Peyer's patch (tissue), 4 donors: ENCODE measurements around the gene MYLK4. TPM values are rescaled to one million over a fixed set of nuclear protein-coding genes. Genes with fewer than 3 reads are reported as not detected.

Source experiments
- DNase-seq, 3 donors: peaks; one replicate each; pipeline ENCODE4 v3.0.0-alpha.2; 2017 to 2019
- H3K27ac ChIP-seq, 4 donors: fragments of 200-600 bp; sonication (generic); one replicate each; pipeline ENCODE4 v1.5.1; 2016 to 2019
- H3K27me3 ChIP-seq, 2 donors: fragments of 200-600 bp; sonication (generic); one replicate each; pipeline ENCODE4 v1.5.1; 2019
- H3K36me3 ChIP-seq, 3 donors: fragments of 200-600 bp; sonication (generic); one replicate each; pipeline ENCODE4 v1.5.1; 2016 to 2019
- H3K4me1 ChIP-seq, 4 donors: fragments of 200-600 bp; sonication (generic); one replicate each; pipeline ENCODE4 v1.5.1; 2016 to 2019
- H3K4me3 ChIP-seq, 4 donors: fragments of 200-600 bp; sonication (generic); 1 replicate in 3 of 4; 2 replicates in 1 of 4; pipeline ENCODE4 v1.5.1; 2016 to 2019; ENCODE audit warnings: mild to moderate bottlenecking in 1 of 4
- H3K9me3 ChIP-seq, 4 donors: fragments of 200-600 bp; sonication (generic); one replicate each; pipeline ENCODE4 v1.5.1; 2016 to 2019; ENCODE audit warnings: mild to moderate bottlenecking in 1 of 4
- CTCF ChIP-seq, 6 experiments: fragments of 450-650 bp in 4 of 6; fragments of 200-600 bp in 2 of 6; sonication (generic) in 1 of 6; IDR thresholded peaks; one replicate each; pipeline ENCODE4 v1.5.1; 2017 to 2019; ENCODE audit warnings: antibody characterized with exemption in 6 of 6, mild to moderate bottlenecking in 3 of 6, moderate library complexity in 1 of 6
- POLR2A ChIP-seq, 2 donors: fragments of 450-650 bp; IDR thresholded peaks; one replicate each; pipeline ENCODE4 v1.5.1; 2017; ENCODE audit warnings: antibody characterized with exemption in 2 of 2, mild to moderate bottlenecking in 2 of 2, moderate library complexity in 2 of 2
- total RNA-seq, 4 donors: library from RNA; depleted of rRNA; stranded (reverse); fragments of >200 nt; gene quantifications; one replicate each; pipeline ENCODE4 v1.1.0, GENCODE V29; 2016

The MYLK4 gene
- total RNA-seq, 4 donors from 2014 or later, result 0.35 to 2.4 (median 0.81) TPM

GRCh38 chr6:2713473-2714110 is 37.1 kb downstream of the MYLK4 start:
- no peak overlapping the region for H3K4me3 ChIP-seq
- H3K27me3 ChIP-seq, result no peaks in the 10 kb centered on the region
- no peaks in the 10 kb centered on the region for H3K4me1 ChIP-seq
- no peak overlapping the region for H3K27ac ChIP-seq
- H3K36me3 ChIP-seq, result no peaks in the 10 kb centered on the region
- TF ChIP-seq CTCF (IDR thresholded peaks at IDR 0.05) (no peak), POLR2A (IDR thresholded peaks at IDR 0.05) (no peak)
- no peak for DNase-seq
- H3K9me3 ChIP-seq, result peaks cover 0 to 11% (median 0%) of the 10 kb centered on the region in 4 donors

GRCh38 chr6:2712102-2712501 is 38.6 kb downstream of the MYLK4 start:
- H3K4me1 ChIP-seq, result no peaks in the 10 kb centered on the region
- H3K4me3 ChIP-seq, result no peak overlapping the region
- DNase-seq, result no peak
- no peak overlapping the region for H3K27ac ChIP-seq
- peaks cover 0 to 11% (median 0%) of the 10 kb centered on the region in 4 donors for H3K9me3 ChIP-seq
- H3K27me3 ChIP-seq, result no peaks in the 10 kb centered on the region
- TF ChIP-seq CTCF (IDR thresholded peaks at IDR 0.05) (no peak), POLR2A (IDR thresholded peaks at IDR 0.05) (no peak)
- no peaks in the 10 kb centered on the region for H3K36me3 ChIP-seq

GRCh38 chr6:2710412-2710811 is 40.3 kb downstream of the MYLK4 start:
- Histone ChIP-seq H3K27ac (no peak overlapping the region), H3K9me3 (peaks cover 0 to 11% (median 0%) of the 10 kb centered on the region in 4 donors), H3K4me3 (no peak overlapping the region), H3K4me1 (no peaks in the 10 kb centered on the region), H3K27me3 (no peaks in the 10 kb centered on the region), H3K36me3 (no peaks in the 10 kb centered on the region)
- no peak for DNase-seq
- TF ChIP-seq POLR2A (IDR thresholded peaks at IDR 0.05), result no peak
- TF ChIP-seq CTCF (IDR thresholded peaks at IDR 0.05), result no peak

GRCh38 chr6:2708456-2708855 is 42.3 kb downstream of the MYLK4 start:
- TF ChIP-seq POLR2A (IDR thresholded peaks at IDR 0.05), result no peak
- TF ChIP-seq CTCF (IDR thresholded peaks at IDR 0.05), result no peak

GRCh38 chr6:2706558-2706957 is 44.2 kb downstream of the MYLK4 start:
- DNase-seq, result no peak
- H3K36me3 ChIP-seq, result no peaks in the 10 kb centered on the region
- TF ChIP-seq POLR2A (IDR thresholded peaks at IDR 0.05) (no peak), CTCF (IDR thresholded peaks at IDR 0.05) (no peak)
- H3K27me3 ChIP-seq, result no peaks in the 10 kb centered on the region
- no peak overlapping the region for H3K4me3 ChIP-seq
- peaks cover 0 to 11% (median 0%) of the 10 kb centered on the region in 4 donors for H3K9me3 ChIP-seq
- H3K27ac ChIP-seq, result no peak overlapping the region
- no peaks in the 10 kb centered on the region for H3K4me1 ChIP-seq

More at GRCh38 chr6:2708456-2708855, 42.3 kb downstream of the MYLK4 start:
- H3K4me1 ChIP-seq, result no peaks in the 10 kb centered on the region
- H3K4me3 ChIP-seq, result no peak overlapping the region
- no peaks in the 10 kb centered on the region for H3K36me3 ChIP-seq
- no peak overlapping the region for H3K27ac ChIP-seq
- no peaks in the 10 kb centered on the region for H3K27me3 ChIP-seq
- no peak for DNase-seq
- peaks cover 0 to 11% (median 0%) of the 10 kb centered on the region in 4 donors for H3K9me3 ChIP-seq
